ENCODE data around the gene IFNB1.

The IFNB1 gene

GRCh38 chr9:21043841-21044240 is 33.9 kb downstream of the IFNB1 start:
- H3K4me3 ChIP-seq (ENCODE audit: control insufficient read depth, low read depth, low read length): no peak overlapping the region
- DNase-seq (ENCODE audit: low read depth): no peak

GRCh38 chr9:21042466-21042865 is 35.3 kb downstream of the IFNB1 start:
- no peak for DNase-seq (ENCODE audit: low read depth)
- TF ChIP-seq CTCF (conservative IDR thresholded peaks at IDR 0.05; ENCODE audit: control insufficient read depth, insufficient read depth, low read depth, low read length): no peak
- no peak overlapping the region for H3K4me3 ChIP-seq (ENCODE audit: control insufficient read depth, low read depth, low read length)

More at GRCh38 chr9:21043841-21044240, 33.9 kb downstream of the IFNB1 start:
- TF ChIP-seq CTCF (conservative IDR thresholded peaks at IDR 0.05; ENCODE audit: control insufficient read depth, insufficient read depth, low read depth, low read length): no peak

GRCh38 chr9:21039302-21039701 is 38.4 kb downstream of the IFNB1 start:
- no peak for TF ChIP-seq CTCF (conservative IDR thresholded peaks at IDR 0.05; ENCODE audit: control insufficient read depth, insufficient read depth, low read depth, low read length)
- DNase-seq (ENCODE audit: low read depth): no peak
- no peak overlapping the region for H3K4me3 ChIP-seq (ENCODE audit: control insufficient read depth, low read depth, low read length)

GRCh38 chr9:21037278-21037677 is 40.5 kb downstream of the IFNB1 start:
- TF ChIP-seq CTCF (conservative IDR thresholded peaks at IDR 0.05; ENCODE audit: control insufficient read depth, insufficient read depth, low read depth, low read length): no peak
- no peak overlapping the region for H3K4me3 ChIP-seq (ENCODE audit: control insufficient read depth, low read depth, low read length)
- DNase-seq (ENCODE audit: low read depth): no peak

DNA sequence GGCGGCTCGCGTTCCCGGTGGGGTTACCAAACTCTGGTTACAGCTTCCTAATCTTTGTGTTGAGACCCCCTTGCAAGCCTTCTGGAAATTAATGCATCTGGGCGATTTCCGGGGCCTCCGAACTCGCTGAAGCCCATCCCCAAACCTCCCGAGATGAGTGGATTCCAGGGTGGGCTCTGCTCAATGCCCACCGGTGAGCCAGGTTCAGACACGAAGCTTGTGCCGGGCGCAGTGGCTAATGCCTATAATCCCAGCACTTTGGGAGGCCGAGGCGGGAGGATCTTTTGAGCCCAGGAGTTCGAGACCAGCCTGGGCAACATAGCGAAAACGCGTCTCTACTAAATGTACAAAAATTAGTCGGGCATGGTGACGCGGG is 45.9 kb downstream of the IFNB1 start:
- DNase-seq (ENCODE audit: low read depth): no peak
- no peak for TF ChIP-seq CTCF (conservative IDR thresholded peaks at IDR 0.05; ENCODE audit: control insufficient read depth, insufficient read depth, low read depth, low read length)

GRCh38 chr9:21031091-21031807 is 46.5 kb downstream of the IFNB1 start, which contains the start of gene HACD4:
Gene HACD4, minus strand, starts transcription at chr9:21031640. Its CDS starts 50 bp downstream, at chr9:21031590.
- TF ChIP-seq CTCF (conservative IDR thresholded peaks at IDR 0.05; ENCODE audit: control insufficient read depth, insufficient read depth, low read depth, low read length): no peak
- peak; percentile 47 for DNase-seq (ENCODE audit: low read depth)
- H3K4me3 ChIP-seq (ENCODE audit: control insufficient read depth, low read depth, low read length): peak within 1 kb of the TSS; percentile 69

More for the DNA sequence above, 45.9 kb downstream of the IFNB1 start:
- H3K4me3 ChIP-seq (ENCODE audit: control insufficient read depth, low read depth, low read length): peak overlapping the region; percentile 69

Measured in fibroblast of mammary gland (primary cell).